CD4-positive, alpha-beta T cell (primary cell): ENCODE data around the gene CYP20A1. TPM values are rescaled to one million over a fixed set of nuclear protein-coding genes. Genes with fewer than 3 reads are reported as not detected.

Source experiments
- ATAC-seq: fragments of 200-7000 bp; cut with Tn5 transposase; one replicate; pipeline ENCODE4 v1.10.0; 2022; ENCODE audit warnings: mild to moderate bottlenecking; ENCODE audit not compliant: poor library complexity
- CTCF ChIA-PET: fragments of 350-600 bp; sonication (Branson Sonifier 250); formaldehyde crosslinking; loops from one replicate; lab custom pipeline; 2021; ENCODE audit warnings: antibody characterized with exemption, inconsistent platforms; lab: Charles Lee
- POLR2A ChIA-PET: fragments of 350-600 bp; sonication (Branson Sonifier 250); formaldehyde crosslinking; loops from one replicate; lab custom pipeline; 2021; ENCODE audit warnings: antibody characterized with exemption, inconsistent platforms; lab: Charles Lee
- DNase-seq, 14 experiments: peaks; one replicate each; pipeline ENCODE4 v3.0.0-alpha.2; 2013 to 2020; ENCODE audit warnings: mixed read lengths in 2 of 14
- H3K27ac ChIP-seq, 2 donors: one replicate each; pipeline versions ENCODE4 v1.5.1 to v1.7.0; 2013; ENCODE audit warnings: low read length in 2 of 2, low read depth in 1 of 2, mild to moderate bottlenecking in 1 of 2
- H3K27me3 ChIP-seq, 2 experiments: 1 replicate in 1 of 2; 2 replicates in 1 of 2; pipeline versions ENCODE4 v1.6.1 to v1.7.0; 2013; ENCODE audit warnings: low read length in 2 of 2, control low read depth in 1 of 2, mild to moderate bottlenecking in 1 of 2, moderate library complexity in 1 of 2; ENCODE audit not compliant: insufficient read depth in 2 of 2, control insufficient read depth in 1 of 2
- H3K36me3 ChIP-seq: one replicate; pipeline ENCODE4 v1.6.1; 2013; ENCODE audit warnings: low read length, control low read depth; ENCODE audit not compliant: insufficient read depth
- H3K4me1 ChIP-seq: one replicate; pipeline ENCODE4 v1.6.1; 2013; ENCODE audit warnings: low read length, control low read depth; ENCODE audit not compliant: insufficient read depth
- H3K4me3 ChIP-seq: one replicate; pipeline ENCODE4 v1.5.1; 2013; ENCODE audit warnings: mild to moderate bottlenecking, low read length, moderate library complexity
- H3K9me3 ChIP-seq, 2 experiments: 1 replicate in 1 of 2; 2 replicates in 1 of 2; pipeline versions ENCODE4 v1.6.1 to v1.7.0; 2013; ENCODE audit warnings: low read length in 2 of 2, mild to moderate bottlenecking in 2 of 2, control low read depth in 1 of 2, moderate library complexity in 1 of 2; ENCODE audit not compliant: control insufficient read depth in 1 of 2, insufficient read depth in 1 of 2
- H3K27ac Mint-ChIP-seq: one replicate; pipeline ENCODE4 v1.8.0; 2020; ENCODE audit warnings: mixed read lengths
- H3K27me3 Mint-ChIP-seq: one replicate; pipeline ENCODE4 v1.8.0; 2021; ENCODE audit warnings: mixed read lengths
- H3K36me3 Mint-ChIP-seq: one replicate; pipeline ENCODE4 v1.8.0; 2021; ENCODE audit warnings: low read depth, mixed read lengths
- H3K4me1 Mint-ChIP-seq: one replicate; pipeline ENCODE4 v1.8.0; 2021; ENCODE audit warnings: low read depth, mixed read lengths
- H3K4me3 Mint-ChIP-seq: one replicate; pipeline ENCODE4 v1.8.0; 2020; ENCODE audit warnings: mild to moderate bottlenecking, mixed read lengths
- H3K9me3 Mint-ChIP-seq: one replicate; pipeline ENCODE4 v1.8.0; 2020; ENCODE audit warnings: mixed read lengths
- intact Hi-C, 2 experiments: fragments of 100-400 bp; cut with DNase I in 1 of 2; cut with micrococcal nuclease in 1 of 2; formaldehyde crosslinking; loops; one replicate each; pipeline versions ENCODE4 v1.15.1 to v1.9.0; 2023 to 2025; cut with DNase I, micrococcal nuclease
- total RNA-seq, 174 experiments: library from RNA in 2 of 174; stranded (reverse) in 2 of 174; gene quantifications; one replicate each; pipeline ENCODE4 v1.2.3 and lab custom pipeline; 2021 to 2026
- TF ChIP-seq, protein P1 (sequence below): fragments of 200-600 bp; IDR thresholded peaks from one replicate; pipeline ENCODE4 v1.8.0; 2022; ENCODE audit warnings: antibody characterized with exemption, mild to moderate bottlenecking

Gene CYP20A1
- total RNA-seq, 2 experiments from 2014 or later, result 21.9 to 22.6 TPM

DNA sequence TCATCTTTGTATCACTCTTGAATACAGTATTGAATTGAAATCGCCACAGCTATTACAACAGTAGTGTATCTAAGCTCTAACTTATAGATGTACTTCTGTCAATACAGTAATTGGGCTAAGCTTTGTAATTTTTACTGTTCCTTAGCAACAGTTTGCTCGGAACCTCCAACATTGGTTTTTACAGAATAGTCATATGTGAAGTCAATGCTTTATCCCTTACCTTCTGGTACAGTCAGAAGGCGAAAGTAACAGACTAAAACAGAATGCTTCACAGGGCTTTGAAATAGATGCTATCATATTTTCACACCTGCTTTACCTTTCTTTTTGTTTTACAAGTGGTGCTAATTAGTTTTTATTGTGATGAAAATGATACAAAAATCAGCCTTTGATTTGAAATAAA, 46.9 kb upstream of the CYP20A1 start:
- H3K36me3 Mint-ChIP-seq, result peaks cover 29% of the 10 kb centered on the region
- Histone ChIP-seq H3K27me3 (no peaks in the 10 kb centered on the region), H3K36me3 (peaks cover 8% of the 10 kb centered on the region), H3K27ac (no peak overlapping the region), H3K4me3 (no peak overlapping the region), H3K9me3 (no peaks in the 10 kb centered on the region), H3K4me1 (no peaks in the 10 kb centered on the region)
- H3K9me3 Mint-ChIP-seq, result no peaks in the 10 kb centered on the region
- intact Hi-C loops, result no loop called here
- ChIA-PET CTCF (no interaction called here), POLR2A (no interaction called here)
- ATAC-seq, result no peak
- TF ChIP-seq, protein P1, sequence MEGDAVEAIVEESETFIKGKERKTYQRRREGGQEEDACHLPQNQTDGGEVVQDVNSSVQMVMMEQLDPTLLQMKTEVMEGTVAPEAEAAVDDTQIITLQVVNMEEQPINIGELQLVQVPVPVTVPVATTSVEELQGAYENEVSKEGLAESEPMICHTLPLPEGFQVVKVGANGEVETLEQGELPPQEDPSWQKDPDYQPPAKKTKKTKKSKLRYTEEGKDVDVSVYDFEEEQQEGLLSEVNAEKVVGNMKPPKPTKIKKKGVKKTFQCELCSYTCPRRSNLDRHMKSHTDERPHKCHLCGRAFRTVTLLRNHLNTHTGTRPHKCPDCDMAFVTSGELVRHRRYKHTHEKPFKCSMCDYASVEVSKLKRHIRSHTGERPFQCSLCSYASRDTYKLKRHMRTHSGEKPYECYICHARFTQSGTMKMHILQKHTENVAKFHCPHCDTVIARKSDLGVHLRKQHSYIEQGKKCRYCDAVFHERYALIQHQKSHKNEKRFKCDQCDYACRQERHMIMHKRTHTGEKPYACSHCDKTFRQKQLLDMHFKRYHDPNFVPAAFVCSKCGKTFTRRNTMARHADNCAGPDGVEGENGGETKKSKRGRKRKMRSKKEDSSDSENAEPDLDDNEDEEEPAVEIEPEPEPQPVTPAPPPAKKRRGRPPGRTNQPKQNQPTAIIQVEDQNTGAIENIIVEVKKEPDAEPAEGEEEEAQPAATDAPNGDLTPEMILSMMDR, result no peak
- no peak for DNase-seq
- H3K27ac Mint-ChIP-seq, result no peak overlapping the region
- H3K27me3 Mint-ChIP-seq, result no peaks in the 10 kb centered on the region
- H3K4me3 Mint-ChIP-seq, result no peak overlapping the region
- H3K4me1 Mint-ChIP-seq, result no peaks in the 10 kb centered on the region

DNA sequence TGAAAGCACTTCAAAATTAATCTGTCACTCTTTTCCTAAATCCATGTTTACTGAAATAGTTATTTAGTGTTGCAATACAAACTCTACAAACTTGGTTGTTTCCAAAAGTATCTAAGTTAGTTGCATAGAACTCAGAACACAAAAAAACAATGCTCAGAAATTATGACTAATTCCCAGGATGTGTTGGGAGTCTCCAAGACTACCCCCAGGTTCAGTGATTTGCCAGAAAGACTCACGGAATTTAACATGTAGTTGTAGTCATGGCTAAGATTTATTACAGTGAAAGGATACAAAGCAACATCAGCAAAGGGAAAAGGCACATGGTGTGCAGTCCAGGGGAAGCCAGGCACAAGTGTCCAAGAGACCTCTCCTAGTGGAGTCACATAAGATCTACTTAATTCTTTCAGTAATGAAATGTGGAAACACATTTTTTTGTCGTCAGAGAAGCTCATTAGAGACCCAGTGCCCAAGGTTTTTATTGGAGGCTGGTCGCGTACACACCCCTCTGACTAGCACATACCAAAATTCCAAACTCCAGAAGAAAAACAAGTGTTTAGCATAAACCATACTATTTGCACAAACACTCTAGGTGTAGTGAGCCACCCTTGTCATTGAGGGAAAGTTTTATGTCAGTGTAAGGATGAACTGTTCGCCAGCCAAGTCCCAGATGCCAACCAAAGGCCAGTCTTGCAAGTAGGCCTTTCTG, 43.3 kb upstream of the CYP20A1 start:
- H3K9me3 ChIP-seq, result no peaks in the 10 kb centered on the region
- Mint-ChIP-seq H3K4me3 (no peak overlapping the region), H3K27ac (no peak overlapping the region), H3K9me3 (no peaks in the 10 kb centered on the region), H3K36me3 (peaks cover 19% of the 10 kb centered on the region), H3K4me1 (no peaks in the 10 kb centered on the region), H3K27me3 (no peaks in the 10 kb centered on the region)
- no peak overlapping the region for H3K4me3 ChIP-seq
- TF ChIP-seq, protein P1, result no peak
- no peaks in the 10 kb centered on the region for H3K27me3 ChIP-seq
- no peaks in the 10 kb centered on the region for H3K4me1 ChIP-seq
- CTCF ChIA-PET, result interaction anchor here (0.6 kb wide), 1 partner anchor 279 kb away, joined by 3 read pairs; no protein-coding TSS in a partner anchor
- no peak for ATAC-seq
- H3K27ac ChIP-seq, result no peak overlapping the region
- H3K36me3 ChIP-seq, result peaks cover 3% of the 10 kb centered on the region
- DNase-seq, result no peak
- intact Hi-C loops, result no loop called here
- POLR2A ChIA-PET, result no interaction called here

DNA sequence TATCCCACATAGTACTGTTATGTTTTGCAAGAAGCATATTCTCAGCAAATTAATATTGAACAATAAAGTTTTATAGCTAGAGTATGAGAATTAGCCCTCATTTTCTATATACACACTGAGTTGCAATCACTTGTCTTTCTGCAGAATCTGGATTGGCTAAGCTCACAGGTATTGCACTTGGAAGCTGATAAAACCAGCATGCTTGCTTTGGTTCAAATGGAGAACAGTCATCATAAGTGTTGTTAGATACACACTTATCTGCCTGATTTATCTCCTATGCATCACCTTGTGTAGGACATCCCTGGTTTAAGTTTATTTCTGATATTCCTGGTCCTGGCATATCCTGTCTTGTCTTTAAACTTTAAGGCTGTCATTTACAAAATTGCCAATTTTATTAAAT, 38.0 kb upstream of the CYP20A1 start:
- Mint-ChIP-seq H3K36me3 (peaks cover 9% of the 10 kb centered on the region), H3K27me3 (no peaks in the 10 kb centered on the region), H3K9me3 (no peaks in the 10 kb centered on the region), H3K4me1 (no peaks in the 10 kb centered on the region), H3K4me3 (no peak overlapping the region), H3K27ac (no peak overlapping the region)
- TF ChIP-seq, protein P1, result no peak
- intact Hi-C loops, result no loop called here
- POLR2A ChIA-PET, result no interaction called here
- no peak overlapping the region for H3K4me3 ChIP-seq
- CTCF ChIA-PET, result no interaction called here
- no peaks in the 10 kb centered on the region for H3K9me3 ChIP-seq
- ATAC-seq, result no peak
- no peak overlapping the region for H3K27ac ChIP-seq
- DNase-seq, result no peak
- H3K4me1 ChIP-seq, result no peaks in the 10 kb centered on the region
- H3K27me3 ChIP-seq, result no peaks in the 10 kb centered on the region
- no peaks in the 10 kb centered on the region for H3K36me3 ChIP-seq
